ENCODE data around the gene RAB3C. TPM values are rescaled to one million over a fixed set of nuclear protein-coding genes. Genes with fewer than 3 reads are reported as not detected.

Gene RAB3C
- total RNA-seq, 2 donors from 2014 or later: 2.3 to 45.2 TPM

GRCh38 chr5:58804291-58804690 lies 221.4 kb downstream of the RAB3C start:
- Histone ChIP-seq H3K9me3 (no peaks in the 10 kb centered on the region), H3K36me3 (replicated peaks in 1 of 2; ENCODE audit: insufficient read depth in 1 of 2, low read depth in 2 of 2) (no peaks in the 10 kb centered on the region), H3K27me3 (no peaks in the 10 kb centered on the region), H3K4me3 (no peak overlapping the region), H3K4me1 (no peaks in the 10 kb centered on the region), H3K27ac (no peak overlapping the region)
- no peak for TF ChIP-seq CTCF (IDR thresholded peaks at IDR 0.05)
- TF ChIP-seq POLR2A (IDR thresholded peaks at IDR 0.05): no peak
- DNase-seq (no peak), ATAC-seq (no peak)
- intact Hi-C loops (cut with DNase I): no loop called here

DNA sequence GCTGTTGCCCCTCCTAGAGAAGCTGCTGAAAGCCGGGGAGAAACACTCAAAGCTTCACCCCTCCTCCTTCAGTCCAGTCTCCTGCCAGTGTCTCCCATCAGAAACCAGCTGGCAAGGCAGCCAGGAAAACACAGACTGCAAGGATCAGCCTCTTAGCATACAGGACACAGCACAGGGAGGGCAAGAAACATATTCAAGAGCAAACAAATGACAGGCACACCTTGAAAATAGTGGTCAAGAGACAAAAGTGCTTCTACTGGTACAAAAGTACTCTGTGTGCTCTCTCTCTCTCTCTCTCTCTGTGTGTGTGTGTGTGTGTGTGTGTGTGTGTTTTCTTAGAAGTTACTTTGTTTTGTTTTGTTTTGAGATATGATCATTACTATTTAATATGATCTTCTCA lies 227.2 kb downstream of the RAB3C start:
- H3K27me3 ChIP-seq: no peaks in the 10 kb centered on the region
- H3K4me3 ChIP-seq: no peak overlapping the region
- intact Hi-C loops (cut with DNase I): no loop called here
- H3K9me3 ChIP-seq: no peaks in the 10 kb centered on the region
- 43 to 53% methylated on average over 1 of the region's 1 CpG for WGBS, 2 donors
- H3K4me1 ChIP-seq: no peaks in the 10 kb centered on the region
- no peak for ATAC-seq
- TF ChIP-seq CTCF (IDR thresholded peaks at IDR 0.05) (no peak), POLR2A (IDR thresholded peaks at IDR 0.05) (no peak)
- no peak overlapping the region for H3K27ac ChIP-seq
- H3K36me3 ChIP-seq (replicated peaks in 1 of 2; ENCODE audit: insufficient read depth in 1 of 2, low read depth in 2 of 2): no peaks in the 10 kb centered on the region
- DNase-seq: no peak

GRCh38 chr5:58813855-58814254 lies 231.0 kb downstream of the RAB3C start:
- intact Hi-C loops (cut with DNase I): no loop called here
- Histone ChIP-seq H3K4me3 (no peak overlapping the region), H3K9me3 (no peaks in the 10 kb centered on the region), H3K4me1 (no peaks in the 10 kb centered on the region), H3K27ac (no peak overlapping the region), H3K27me3 (no peaks in the 10 kb centered on the region), H3K36me3 (replicated peaks in 1 of 2; ENCODE audit: insufficient read depth in 1 of 2, low read depth in 2 of 2) (no peaks in the 10 kb centered on the region)
- TF ChIP-seq POLR2A (IDR thresholded peaks at IDR 0.05): no peak
- TF ChIP-seq CTCF (IDR thresholded peaks at IDR 0.05): no peak
- 90 to 97% methylated on average over 3 of the region's 3 CpGs for WGBS, 2 donors
- ATAC-seq (no peak), DNase-seq (no peak)

DNA sequence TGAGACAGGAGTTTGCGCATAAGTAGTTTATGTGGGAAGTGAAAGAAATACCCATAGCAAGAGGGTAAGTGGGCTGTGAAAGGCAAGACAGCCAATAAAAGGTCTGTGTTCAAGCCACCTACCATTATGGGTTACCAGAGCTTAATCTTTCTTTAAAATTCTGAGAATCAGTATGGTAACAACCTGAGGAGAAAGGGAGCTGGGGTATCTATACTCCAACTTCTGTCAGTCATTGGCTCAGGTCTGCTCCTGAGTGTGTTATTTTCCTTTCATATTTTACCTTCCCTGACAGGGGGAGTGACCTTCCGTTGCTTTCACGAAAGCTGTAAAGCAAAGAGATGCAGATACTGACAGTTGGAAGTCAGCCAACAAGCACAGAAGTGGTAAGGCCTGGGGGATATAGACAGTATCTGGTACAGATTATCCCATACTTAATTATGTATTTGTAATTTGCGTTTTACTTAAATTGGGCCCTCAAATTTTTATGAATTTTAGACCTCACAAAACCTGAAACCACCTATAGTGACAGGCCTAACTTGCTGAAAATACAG lies 233.4 kb downstream of the RAB3C start:
- TF ChIP-seq CTCF (IDR thresholded peaks at IDR 0.05): no peak
- no peak for TF ChIP-seq POLR2A (IDR thresholded peaks at IDR 0.05)
- intact Hi-C loops (cut with DNase I): no loop called here
- WGBS, 2 donors: 72 to 75% methylated on average over 4 of the region's 4 CpGs
- DNase-seq (no peak), ATAC-seq (no peak)
- H3K4me3 ChIP-seq: no peak overlapping the region
- no peak overlapping the region for H3K27ac ChIP-seq
- H3K36me3 ChIP-seq (replicated peaks in 1 of 2; ENCODE audit: insufficient read depth in 1 of 2, low read depth in 2 of 2): no peaks in the 10 kb centered on the region
- H3K27me3 ChIP-seq: no peaks in the 10 kb centered on the region
- no peaks in the 10 kb centered on the region for H3K9me3 ChIP-seq
- no peaks in the 10 kb centered on the region for H3K4me1 ChIP-seq

GRCh38 chr5:58818465-58818864 lies 235.6 kb downstream of the RAB3C start:
- H3K4me3 ChIP-seq: no peak overlapping the region
- ATAC-seq: no peak
- no peak for DNase-seq
- 95 to 96% methylated on average over 1 of the region's 1 CpG for WGBS, 2 donors
- TF ChIP-seq POLR2A (IDR thresholded peaks at IDR 0.05): no peak
- no peak for TF ChIP-seq CTCF (IDR thresholded peaks at IDR 0.05)
- no peak overlapping the region for H3K27ac ChIP-seq
- intact Hi-C loops (cut with DNase I): no loop called here
- H3K9me3 ChIP-seq: no peaks in the 10 kb centered on the region
- H3K36me3 ChIP-seq (replicated peaks in 1 of 2; ENCODE audit: insufficient read depth in 1 of 2, low read depth in 2 of 2): no peaks in the 10 kb centered on the region
- no peaks in the 10 kb centered on the region for H3K4me1 ChIP-seq
- no peaks in the 10 kb centered on the region for H3K27me3 ChIP-seq

All from body of pancreas (tissue), 4 donors.